H9 (cell line): ENCODE results near the gene TBX15. TPM values are rescaled to one million over a fixed set of nuclear protein-coding genes. Genes with fewer than 3 reads are reported as not detected.

Experiments used
- DNase-seq: peaks from one replicate; pipeline ENCODE4 v3.0.0-alpha.2; 2017
- H2AFZ ChIP-seq: one replicate; pipeline ENCODE4 v1.6.1; 2013; ENCODE audit warnings: mild to moderate bottlenecking, low read length, control low read depth, moderate library complexity
- H2AK5ac ChIP-seq: 2 replicates; pipeline ENCODE4 v1.6.1; 2013; ENCODE audit warnings: low read length, control low read depth, mixed read lengths; ENCODE audit not compliant: insufficient read length
- H2BK120ac ChIP-seq: one replicate; pipeline ENCODE4 v1.6.1; 2013; ENCODE audit warnings: low read depth, mild to moderate bottlenecking, low read length, control low read depth, inconsistent platforms; ENCODE audit not compliant: poor library complexity, severe bottlenecking
- H2BK12ac ChIP-seq: 2 replicates; pipeline ENCODE4 v1.6.1; 2013; ENCODE audit warnings: low read length, control low read depth, mixed read lengths, low read depth; ENCODE audit not compliant: insufficient read length
- H2BK15ac ChIP-seq: 2 replicates; pipeline ENCODE4 v1.6.1; 2013; ENCODE audit warnings: low read depth, low read length, control low read depth
- H2BK20ac ChIP-seq: one replicate; pipeline ENCODE4 v1.6.1; 2013; ENCODE audit warnings: low read depth, mild to moderate bottlenecking, low read length, control low read depth, inconsistent platforms; ENCODE audit not compliant: poor library complexity, severe bottlenecking
- H2BK5ac ChIP-seq: 2 replicates; pipeline ENCODE4 v1.6.1; 2013; ENCODE audit warnings: low read length, control low read depth, mixed read lengths; ENCODE audit not compliant: insufficient read length
- H3K14ac ChIP-seq: 2 replicates; pipeline ENCODE4 v1.6.1; 2013; ENCODE audit warnings: low read length, control low read depth; ENCODE audit not compliant: insufficient read depth
- H3K18ac ChIP-seq: 2 replicates; pipeline ENCODE4 v1.6.1; 2013; ENCODE audit warnings: low read depth, mild to moderate bottlenecking, mixed read lengths, low read length, control low read depth; ENCODE audit not compliant: insufficient read length
- H3K23ac ChIP-seq: 2 replicates; pipeline ENCODE4 v1.6.1; 2013; ENCODE audit warnings: low read length, control low read depth, mixed read lengths, low read depth; ENCODE audit not compliant: insufficient read length
- H3K23me2 ChIP-seq: 2 replicates; pipeline ENCODE4 v1.6.1; 2013; ENCODE audit warnings: low read depth, mild to moderate bottlenecking, mixed read lengths, low read length, control low read depth; ENCODE audit not compliant: insufficient read length, poor library complexity, severe bottlenecking
- H3K27ac ChIP-seq: 2 replicates; pipeline ENCODE4 v1.5.1; 2013; ENCODE audit warnings: low read length, control low read depth, mixed read lengths, low read depth; ENCODE audit not compliant: insufficient read length
- H3K27me3 ChIP-seq: 2 replicates; pipeline ENCODE4 v1.6.1; 2013; ENCODE audit warnings: low read length, control low read depth, inconsistent platforms; ENCODE audit not compliant: insufficient read depth
- H3K4ac ChIP-seq: 2 replicates; pipeline ENCODE4 v1.6.1; 2013; ENCODE audit warnings: low read depth, mild to moderate bottlenecking, control low read depth, inconsistent platforms, low read length, moderate library complexity
- H3K4me1 ChIP-seq: 2 replicates; pipeline ENCODE4 v1.6.1; 2013; ENCODE audit warnings: low read length, control low read depth, inconsistent platforms; ENCODE audit not compliant: insufficient read depth
- H3K4me2 ChIP-seq: 2 replicates; pipeline ENCODE4 v1.6.1; 2013; ENCODE audit warnings: low read length, control low read depth, mixed read lengths; ENCODE audit not compliant: insufficient read length, insufficient read depth
- H3K56ac ChIP-seq: 2 replicates; pipeline ENCODE4 v1.6.1; 2013; ENCODE audit warnings: low read depth, mild to moderate bottlenecking, mixed read lengths, low read length, control low read depth; ENCODE audit not compliant: insufficient read length
- H3K79me1 ChIP-seq: 2 replicates; pipeline ENCODE4 v1.6.1; 2013; ENCODE audit warnings: low read depth, mild to moderate bottlenecking, moderate library complexity, low read length, control low read depth, inconsistent platforms; ENCODE audit not compliant: insufficient read depth, poor library complexity, severe bottlenecking
- H3K79me2 ChIP-seq: 2 replicates; pipeline ENCODE4 v1.6.1; 2013; ENCODE audit warnings: low read length, control low read depth, inconsistent platforms; ENCODE audit not compliant: insufficient read depth
- H3K9ac ChIP-seq: 2 replicates; pipeline ENCODE4 v1.6.1; 2013; ENCODE audit warnings: low read length, control low read depth, mixed read lengths; ENCODE audit not compliant: insufficient read length; ENCODE audit errors: extremely low read depth
- H3K9me3 ChIP-seq: one replicate; pipeline ENCODE4 v1.6.1; 2013; ENCODE audit warnings: low read depth, low read length, inconsistent platforms; ENCODE audit not compliant: control insufficient read depth
- H3T11ph ChIP-seq: one replicate; pipeline ENCODE4 v1.6.1; 2013; ENCODE audit warnings: mild to moderate bottlenecking, low read length, control low read depth, inconsistent platforms
- H4K20me1 ChIP-seq: one replicate; pipeline ENCODE4 v1.6.1; 2013; ENCODE audit not compliant: control insufficient read depth, insufficient read length, insufficient read depth
- H4K5ac ChIP-seq: 2 replicates; pipeline ENCODE4 v1.6.1; 2013; ENCODE audit warnings: low read depth, mild to moderate bottlenecking, mixed read lengths, low read length, control low read depth; ENCODE audit not compliant: insufficient read length
- H4K8ac ChIP-seq: replicated peaks from 2 replicates; pipeline ENCODE4 v1.6.1; 2013; ENCODE audit warnings: low read length, control low read depth, mixed read lengths, low read depth; ENCODE audit not compliant: insufficient read length
- H4K91ac ChIP-seq: 2 replicates; pipeline ENCODE4 v1.6.1; 2013; ENCODE audit warnings: low read depth, mild to moderate bottlenecking, moderate library complexity, mixed read lengths, low read length, control low read depth; ENCODE audit not compliant: insufficient read length
- H3K27ac Mint-ChIP-seq, 3 experiments: 2 replicates in 2 of 3; 3 replicates in 1 of 3; pipeline ENCODE4 v1.8.0; 2020 to 2021; ENCODE audit warnings: mixed read lengths in 3 of 3, mild to moderate bottlenecking in 1 of 3, moderate library complexity in 1 of 3
- H3K27me3 Mint-ChIP-seq: 2 replicates; pipeline ENCODE4 v1.8.0; 2021; ENCODE audit warnings: low read depth, mild to moderate bottlenecking, moderate library complexity, mixed read lengths
- H3K36me3 Mint-ChIP-seq, 3 experiments: 2 replicates in 2 of 3; 3 replicates in 1 of 3; pipeline ENCODE4 v1.8.0; 2020 to 2021; ENCODE audit warnings: low read depth in 3 of 3, mixed read lengths in 3 of 3; ENCODE audit not compliant: insufficient read depth in 1 of 3
- H3K4me1 Mint-ChIP-seq, 2 experiments: 2 replicates each; pipeline ENCODE4 v1.8.0; 2020; ENCODE audit warnings: mixed read lengths in 2 of 2
- H3K4me3 Mint-ChIP-seq, 2 experiments: 2 replicates in 1 of 2; 3 replicates in 1 of 2; pipeline ENCODE4 v1.8.0; 2020 to 2021; ENCODE audit warnings: mild to moderate bottlenecking in 2 of 2, mixed read lengths in 2 of 2, moderate library complexity in 1 of 2
- H3K9me3 Mint-ChIP-seq, 2 experiments: 2 replicates in 1 of 2; 3 replicates in 1 of 2; pipeline ENCODE4 v1.8.0; 2020; ENCODE audit warnings: mild to moderate bottlenecking in 2 of 2, mixed read lengths in 2 of 2, moderate library complexity in 1 of 2
- CTCF ChIP-seq: fragments of 200-600 bp; sonication (generic); conservative IDR thresholded peaks from 3 replicates; pipeline ENCODE4 v1.8.0; 2021; ENCODE audit warnings: antibody characterized with exemption, mild to moderate bottlenecking
- WGBS: extraction: QIAGEN DNeasy Blood & Tissue Kit; methylation state at CpG from one replicate; pipeline ENCODE4 v1.1.7; 2013; ENCODE audit warnings: missing lambda C conversion rate, low lambda C conversion rate, mixed read lengths; ENCODE audit not compliant: insufficient read length; ENCODE audit errors: extremely low coverage; 5-methylcytosine and 5-hydroxymethylcytosine counted together
- total RNA-seq: library from RNA; stranded (reverse); gene quantifications from 2 replicates; pipeline ENCODE4 v1.2.1, GENCODE V29; 2021

TBX15 gene
- total RNA-seq, 1 experiment from 2014 or later: 0.07 TPM

GRCh38 chr1:118945489-118945888 is 42.7 kb downstream of the TBX15 start:
- no peaks in the 10 kb centered on the region for H3K79me2 ChIP-seq
- no peaks in the 10 kb centered on the region for H3K23me2 ChIP-seq
- H3K27me3 ChIP-seq: no peaks in the 10 kb centered on the region
- peaks cover 6% of the 10 kb centered on the region; the same call in 1 of the 2 replicates for H3K27me3 Mint-ChIP-seq
- no peak overlapping the region for H3K9ac ChIP-seq
- no peak overlapping the region for H2BK15ac ChIP-seq
- H3K4me2 ChIP-seq: no peak overlapping the region
- WGBS: no CpG with 5 or more reads among the region's 1 CpG
- H2AFZ ChIP-seq: no peak overlapping the region
- H4K8ac ChIP-seq: no peak overlapping the region
- no peak overlapping the region for H3K4ac ChIP-seq
- H3K14ac ChIP-seq: no peak overlapping the region
- peaks cover 2 to 4% of the 10 kb centered on the region in 2 experiments; a peak in 3 of 5 replicates for H3K9me3 Mint-ChIP-seq
- no peak overlapping the region for H2BK12ac ChIP-seq
- no peak overlapping the region for H3K23ac ChIP-seq
- H3K4me3 Mint-ChIP-seq: no peak overlapping the region
- H3K9me3 ChIP-seq: no peaks in the 10 kb centered on the region
- peaks cover 0 to 7% (median 0%) of the 10 kb centered on the region in 3 experiments; a peak in 2 of 7 replicates for H3K36me3 Mint-ChIP-seq
- no peak overlapping the region for H2AK5ac ChIP-seq
- no peak overlapping the region for H4K5ac ChIP-seq
- no peaks in the 10 kb centered on the region for H3K4me1 ChIP-seq
- no peak overlapping the region for H3K27ac Mint-ChIP-seq
- no peaks in the 10 kb centered on the region for H4K20me1 ChIP-seq
- no peak overlapping the region for H3K27ac ChIP-seq
- no peak for DNase-seq
- H3K4me1 Mint-ChIP-seq: 0 out of 4 replicates have a peak, but pooled peaks cover 2% of the 10 kb centered on the region in 2 experiments
- no peaks in the 10 kb centered on the region for H3K79me1 ChIP-seq
- no peak overlapping the region for H4K91ac ChIP-seq
- TF ChIP-seq CTCF: no peak
- H3K56ac ChIP-seq: no peak overlapping the region
- no peak overlapping the region for H2BK20ac ChIP-seq
- H2BK5ac ChIP-seq: no peak overlapping the region
- no peak overlapping the region for H2BK120ac ChIP-seq
- H3T11ph ChIP-seq: no peak overlapping the region
- H3K18ac ChIP-seq: no peak overlapping the region
